HEK293T (cell line): ENCODE data around the gene FGFRL1.

Experiments used
- CTCF ChIA-PET: fragments of 350-600 bp; formaldehyde crosslinking; extraction: SDS; loops from one replicate; lab custom pipeline; 2021; ENCODE audit warnings: antibody characterized with exemption, inconsistent platforms; lab: Yijun Ruan, JAX
- POLR2A ChIA-PET: fragments of 350-600 bp; formaldehyde crosslinking; extraction: SDS; loops from one replicate; lab custom pipeline; 2020; ENCODE audit warnings: antibody characterized with exemption, inconsistent platforms; lab: Yijun Ruan, JAX
- DNase-seq: peaks from one replicate; pipeline ENCODE4 v3.0.0; 2012; ENCODE audit warnings: mixed read lengths; ENCODE audit errors: extremely low spot score
- ARNT ChIP-seq: fragments of 450-650 bp; IDR thresholded peaks from 2 replicates; pipeline ENCODE4 v1.6.1; 2017; ENCODE audit warnings: mild to moderate bottlenecking
- BHLHE40 ChIP-seq: fragments of 450-650 bp; IDR thresholded peaks from 2 replicates; pipeline ENCODE4 v1.6.1; 2016; ENCODE audit warnings: mild to moderate bottlenecking, moderate library complexity, borderline replicate concordance
- CTBP1 ChIP-seq: fragments of 450-650 bp; IDR thresholded peaks from 2 replicates; pipeline ENCODE4 v1.6.1; 2016; ENCODE audit warnings: borderline replicate concordance
- ELF4 ChIP-seq: fragments of 450-650 bp; IDR thresholded peaks from 2 replicates; pipeline ENCODE4 v1.6.1; 2017; ENCODE audit warnings: antibody characterized with exemption
- FOXA1 ChIP-seq: fragments of 450-650 bp; IDR thresholded peaks from 2 replicates; pipeline ENCODE4 v1.6.1; 2016; ENCODE audit warnings: mild to moderate bottlenecking
- FOXK2 ChIP-seq: fragments of 450-650 bp; IDR thresholded peaks from 2 replicates; pipeline ENCODE4 v1.6.1; 2016; ENCODE audit warnings: mild to moderate bottlenecking
- FOXM1 ChIP-seq: fragments of 450-650 bp; IDR thresholded peaks from 2 replicates; pipeline ENCODE4 v1.6.1; 2017; ENCODE audit warnings: mild to moderate bottlenecking, borderline replicate concordance
- HDGF ChIP-seq: fragments of 450-650 bp; IDR thresholded peaks from 2 replicates; pipeline ENCODE4 v1.6.1; 2017; ENCODE audit warnings: antibody characterized with exemption, borderline replicate concordance
- L3MBTL2 ChIP-seq: fragments of 450-650 bp; conservative IDR thresholded peaks from 2 replicates; pipeline ENCODE4 v1.6.1; 2016; ENCODE audit warnings: mild to moderate bottlenecking
- LEF1 ChIP-seq: fragments of 450-650 bp; IDR thresholded peaks from 2 replicates; pipeline ENCODE4 v1.6.1; 2017; ENCODE audit warnings: mild to moderate bottlenecking, borderline replicate concordance
- NFRKB ChIP-seq: fragments of 450-650 bp; IDR thresholded peaks from 2 replicates; pipeline ENCODE4 v1.6.1; 2016; ENCODE audit warnings: mild to moderate bottlenecking, moderate library complexity
- SP1 ChIP-seq: fragments of 450-650 bp; IDR thresholded peaks from 2 replicates; pipeline ENCODE4 v1.6.1; 2017
- SUZ12 ChIP-seq: fragments of 450-650 bp; IDR thresholded peaks from 2 replicates; pipeline ENCODE4 v1.6.1; 2016; ENCODE audit warnings: mild to moderate bottlenecking
- TARDBP ChIP-seq: fragments of 450-650 bp; IDR thresholded peaks from 2 replicates; pipeline ENCODE4 v1.6.1; 2016
- ZNF384 ChIP-seq: fragments of 450-650 bp; IDR thresholded peaks from 2 replicates; pipeline ENCODE4 v1.6.1; 2016
- TF ChIP-seq, protein P1 (sequence below): fragments of 450-650 bp; IDR thresholded peaks from 2 replicates; pipeline ENCODE4 v1.6.1; 2016

The FGFRL1 gene

DNA sequence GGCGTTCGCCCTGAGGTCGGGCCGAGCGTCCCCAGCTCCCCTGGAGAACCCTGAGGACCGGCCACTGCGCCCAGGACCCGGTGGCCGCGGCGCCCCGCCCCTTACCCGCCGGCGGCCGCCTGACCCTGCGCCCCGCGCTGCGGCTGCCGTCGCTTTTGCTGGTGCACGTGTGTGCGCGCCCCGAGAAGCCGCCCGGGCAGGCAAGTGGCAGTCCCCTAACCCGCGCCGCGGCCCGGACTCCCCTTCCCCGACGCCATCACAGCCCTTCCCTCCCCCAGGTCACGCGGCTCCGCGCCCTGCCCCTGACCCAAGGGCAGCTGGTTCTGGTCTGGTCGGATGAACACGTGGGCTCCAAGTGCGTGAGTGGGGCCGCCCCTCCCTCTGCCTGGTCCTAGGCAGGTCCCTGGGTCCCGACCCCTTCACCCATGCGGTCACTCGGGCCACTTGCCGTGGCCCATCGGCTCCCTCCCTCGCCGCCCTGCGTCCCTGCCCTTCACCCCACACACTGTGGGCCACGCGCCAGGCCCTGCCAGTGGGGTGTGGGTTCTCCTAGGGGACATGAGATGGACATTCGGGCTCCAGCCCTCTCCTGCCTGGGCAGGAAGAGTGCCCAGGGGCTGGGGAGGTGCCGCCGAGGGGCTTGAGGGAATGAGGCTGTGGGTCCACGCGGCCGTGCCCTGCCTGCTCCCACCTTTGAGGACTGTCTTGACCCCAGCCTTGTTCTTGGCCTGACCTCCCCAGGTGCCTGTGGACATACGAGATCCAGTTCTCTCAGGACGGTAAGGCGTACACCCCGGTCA, 8.0 kb upstream of the FGFRL1 start:
- ChIA-PET CTCF (no interaction called here), POLR2A (no interaction called here)
- TF ChIP-seq ELF4: no peak
- no peak for TF ChIP-seq CTBP1
- TF ChIP-seq TARDBP: no peak
- TF ChIP-seq L3MBTL2: no peak
- no peak for TF ChIP-seq ARNT
- no peak for TF ChIP-seq LEF1
- no peak for TF ChIP-seq FOXM1
- no peak for TF ChIP-seq FOXK2
- TF ChIP-seq FOXA1: no peak
- TF ChIP-seq SUZ12: no peak
- TF ChIP-seq NFRKB: no peak
- TF ChIP-seq ZNF384: no peak
- no peak for TF ChIP-seq BHLHE40
- no peak for TF ChIP-seq HDGF
- no peak for DNase-seq

DNA sequence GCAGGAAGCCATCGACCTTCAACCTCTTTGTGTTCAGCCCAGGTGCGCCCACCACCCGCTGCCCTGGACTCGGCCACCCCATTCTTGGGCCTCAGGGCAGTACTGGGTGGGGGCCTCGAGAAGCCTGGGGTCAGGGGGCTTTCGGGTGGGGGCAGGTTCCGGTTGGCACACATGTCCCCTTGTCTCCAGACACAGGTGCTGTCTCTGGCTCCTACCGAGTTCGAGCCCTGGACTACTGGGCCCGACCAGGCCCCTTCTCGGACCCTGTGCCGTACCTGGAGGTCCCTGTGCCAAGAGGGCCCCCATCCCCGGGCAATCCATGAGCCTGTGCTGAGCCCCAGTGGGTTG, 7.4 kb upstream of the FGFRL1 start:
- no peak for DNase-seq
- TF ChIP-seq ZNF384 (no peak), TARDBP (no peak), FOXK2 (no peak), HDGF (no peak), SUZ12 (no peak), FOXA1 (no peak), ELF4 (no peak), SP1 (no peak), LEF1 (no peak), FOXM1 (no peak), NFRKB (no peak), BHLHE40 (no peak), CTBP1 (no peak), ARNT (no peak), L3MBTL2 (no peak)
- TF ChIP-seq, protein P1, sequence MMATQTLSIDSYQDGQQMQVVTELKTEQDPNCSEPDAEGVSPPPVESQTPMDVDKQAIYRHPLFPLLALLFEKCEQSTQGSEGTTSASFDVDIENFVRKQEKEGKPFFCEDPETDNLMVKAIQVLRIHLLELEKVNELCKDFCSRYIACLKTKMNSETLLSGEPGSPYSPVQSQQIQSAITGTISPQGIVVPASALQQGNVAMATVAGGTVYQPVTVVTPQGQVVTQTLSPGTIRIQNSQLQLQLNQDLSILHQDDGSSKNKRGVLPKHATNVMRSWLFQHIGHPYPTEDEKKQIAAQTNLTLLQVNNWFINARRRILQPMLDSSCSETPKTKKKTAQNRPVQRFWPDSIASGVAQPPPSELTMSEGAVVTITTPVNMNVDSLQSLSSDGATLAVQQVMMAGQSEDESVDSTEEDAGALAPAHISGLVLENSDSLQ: no peak
- ChIA-PET CTCF (interaction anchor here (0.5 kb wide), 1 partner anchor 72 kb away, joined by 3 read pairs; no protein-coding TSS in a partner anchor), POLR2A (no interaction called here)

DNA sequence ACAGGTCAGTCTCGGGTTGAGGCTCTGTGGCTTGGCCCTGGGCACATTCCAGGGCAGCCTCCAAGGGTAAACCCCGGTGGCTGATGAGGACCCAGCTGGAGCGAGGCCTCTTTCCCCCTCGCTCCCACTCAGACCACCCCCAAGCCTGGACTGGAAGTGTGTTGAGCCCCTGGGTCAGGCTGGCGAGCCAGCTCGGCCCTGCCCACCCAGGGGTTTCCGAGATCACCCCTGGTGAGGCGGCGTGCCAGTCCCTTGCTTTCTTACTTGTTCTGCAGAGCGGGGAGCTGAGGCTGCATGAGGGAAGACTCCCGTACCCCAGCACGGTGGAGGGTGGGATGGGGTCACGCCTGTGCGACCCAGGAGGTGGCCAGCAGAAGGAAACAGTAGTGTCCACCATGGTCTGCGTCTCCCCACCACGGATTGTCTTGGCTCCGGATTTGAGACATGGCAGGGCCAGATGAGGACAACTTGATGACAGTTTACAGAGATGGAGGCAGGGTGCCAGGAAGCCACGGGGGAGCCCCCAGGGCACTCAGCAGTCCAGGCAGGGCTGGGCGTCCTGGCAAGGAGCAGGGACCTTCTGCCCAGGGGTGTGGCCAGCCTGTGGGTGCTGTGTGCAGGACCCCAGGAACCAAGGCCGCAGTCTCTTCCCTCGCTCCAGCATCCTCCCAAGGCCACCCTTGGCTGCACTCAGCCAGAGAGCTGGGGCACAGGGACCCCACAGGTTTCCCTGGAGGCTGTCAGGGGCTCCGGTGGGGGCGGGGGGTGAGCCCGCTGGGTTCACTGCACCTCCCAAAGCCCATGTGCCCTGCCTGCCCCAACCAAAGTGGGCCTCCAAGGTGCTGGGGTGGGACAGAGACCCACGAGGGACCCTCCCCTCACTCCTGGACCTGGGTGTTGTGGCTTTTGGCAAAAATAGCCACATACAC, 6.6 kb upstream of the FGFRL1 start:
- TF ChIP-seq ARNT: no peak
- ChIA-PET POLR2A (interaction anchor here (1.4 kb wide), 1 partner anchor 17 kb away, joined by 5 read pairs; no protein-coding TSS in a partner anchor), CTCF (interaction anchor here (0.5 kb wide), 1 partner anchor 72 kb away, joined by 3 read pairs; no protein-coding TSS in a partner anchor)
- DNase-seq: no peak

DNA sequence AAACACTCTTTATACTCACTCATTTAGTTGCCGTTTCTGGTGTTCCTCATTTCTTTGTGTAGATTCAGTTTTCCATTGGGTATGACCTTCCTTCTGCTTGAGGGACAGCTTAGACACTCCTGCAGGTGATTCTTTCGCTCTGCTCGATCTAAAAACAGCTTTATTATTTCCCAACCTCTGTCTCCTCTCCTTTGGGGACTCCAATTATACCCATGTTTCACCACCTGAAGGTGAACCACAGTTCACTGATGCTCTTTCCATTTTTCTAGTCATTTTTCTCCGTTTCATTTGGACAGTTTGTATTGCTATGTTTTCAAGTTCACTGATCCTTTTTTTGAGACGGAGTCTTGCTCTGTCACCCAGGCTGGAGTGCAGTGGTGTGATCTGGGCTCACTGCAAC, 4.6 kb upstream of the FGFRL1 start:
- no peak for DNase-seq
- POLR2A ChIA-PET: no interaction called here
- no peak for TF ChIP-seq ARNT
- no peak for TF ChIP-seq ZNF384
- TF ChIP-seq LEF1: no peak
- no peak for TF ChIP-seq TARDBP
- no peak for TF ChIP-seq SP1
- TF ChIP-seq CTBP1: no peak

DNA sequence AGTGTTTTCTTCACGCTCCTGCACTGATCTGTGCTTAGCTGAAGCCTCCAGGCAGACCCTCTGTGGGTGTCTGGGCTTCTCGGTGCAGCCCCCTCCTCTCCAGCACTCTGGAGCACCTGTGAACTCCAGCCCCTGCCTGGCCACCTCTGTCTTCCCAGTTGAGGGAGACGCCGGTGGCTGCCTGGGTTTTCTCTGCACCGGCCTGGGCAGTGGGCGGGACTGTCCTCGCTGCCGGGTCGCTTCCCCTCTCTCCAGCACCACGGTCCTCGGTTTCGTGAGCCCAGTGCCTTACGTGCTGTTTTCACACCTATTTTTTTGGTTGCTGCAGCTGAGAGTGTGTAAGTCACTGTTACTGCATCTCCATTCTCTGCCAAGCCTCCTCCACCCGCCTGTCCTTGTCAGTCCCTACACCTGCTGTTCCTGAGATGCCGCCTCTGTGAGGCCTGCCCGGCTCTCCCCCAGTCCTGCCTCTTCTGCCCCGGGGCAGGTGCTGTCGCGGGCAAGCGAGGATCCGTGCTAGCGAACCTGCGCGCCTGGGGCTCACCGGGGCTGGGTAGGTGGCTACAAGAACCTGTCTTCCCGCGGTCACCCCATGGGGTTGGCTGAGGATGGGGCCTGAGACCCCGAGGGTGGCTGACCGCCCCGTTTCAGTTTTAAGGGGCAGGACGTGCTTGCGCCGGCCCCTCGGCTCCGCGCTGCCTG, 2.4 kb upstream of the FGFRL1 start:
- DNase-seq: no peak
- CTCF ChIA-PET: no interaction called here
- POLR2A ChIA-PET: interaction anchor here (1.8 kb wide), 1 partner anchor 22 kb away, joined by 5 read pairs; the partner anchor contains the start of gene IDUA
- TF ChIP-seq BHLHE40 (no peak), ARNT (no peak), FOXK2 (no peak), CTBP1 (no peak), FOXM1 (no peak), SUZ12 (no peak), NFRKB (no peak), SP1 (no peak), ZNF384 (no peak), HDGF (no peak), L3MBTL2 (no peak), TARDBP (no peak)
- TF ChIP-seq, protein P1: no peak

More for the DNA sequence above, 4.6 kb upstream of the FGFRL1 start:
- CTCF ChIA-PET: interaction anchor here (0.9 kb wide), 1 partner anchor 19 kb away, joined by 3 read pairs; no protein-coding TSS in a partner anchor
